Upper lobe of right lung (tissue), 1 donor: Measurements from ENCODE around the gene CCNA2. TPM values are rescaled to one million over a fixed set of nuclear protein-coding genes. Genes with fewer than 3 reads are reported as not detected.

Experiments
- ATAC-seq: fragments of 200-7000 bp; cut with Tn5 transposase; one replicate; pipeline ENCODE4 v1.9.1; 2020; ENCODE audit warnings: mild to moderate bottlenecking, moderate library complexity
- DNase-seq: peaks from one replicate; pipeline ENCODE4 v3.0.0-alpha.2; 2020
- H3K27ac ChIP-seq: fragments of 200-600 bp; one replicate; pipeline ENCODE4 v1.8.0; 2022
- H3K27me3 ChIP-seq: fragments of 200-600 bp; one replicate; pipeline ENCODE4 v1.8.0; 2022; ENCODE audit warnings: mild to moderate bottlenecking
- H3K36me3 ChIP-seq: fragments of 200-600 bp; one replicate; pipeline ENCODE4 v1.8.0; 2022
- H3K4me1 ChIP-seq: fragments of 200-600 bp; one replicate; pipeline ENCODE4 v1.8.0; 2022
- H3K4me3 ChIP-seq: fragments of 200-600 bp; one replicate; pipeline ENCODE4 v1.8.0; 2022; ENCODE audit warnings: mild to moderate bottlenecking
- H3K9me3 ChIP-seq: fragments of 200-600 bp; one replicate; pipeline ENCODE4 v1.8.0; 2022
- intact Hi-C: fragments of 100-400 bp; cut with DNase I; formaldehyde crosslinking; loops from one replicate; pipeline ENCODE4 v1.11.0; 2022
- total RNA-seq: library from RNA; stranded (reverse); fragmentation: NEBNext Ultra II Directional; extraction: Animal tissue kit (Norgen Biotek cat#: 25700); gene quantifications from one replicate; pipeline ENCODE4 v1.2.1, GENCODE V29; 2021
- TF ChIP-seq, protein P1 (sequence below): fragments of 200-600 bp; IDR thresholded peaks from one replicate; pipeline ENCODE4 v1.8.0; 2022; ENCODE audit warnings: antibody characterized with exemption
- donor health status: DM: no; HTN: yes; CAD: no; lungs with severe emphysema.

The CCNA2 gene
- total RNA-seq, 1 donor from 2014 or later: 1.2 TPM

DNA sequence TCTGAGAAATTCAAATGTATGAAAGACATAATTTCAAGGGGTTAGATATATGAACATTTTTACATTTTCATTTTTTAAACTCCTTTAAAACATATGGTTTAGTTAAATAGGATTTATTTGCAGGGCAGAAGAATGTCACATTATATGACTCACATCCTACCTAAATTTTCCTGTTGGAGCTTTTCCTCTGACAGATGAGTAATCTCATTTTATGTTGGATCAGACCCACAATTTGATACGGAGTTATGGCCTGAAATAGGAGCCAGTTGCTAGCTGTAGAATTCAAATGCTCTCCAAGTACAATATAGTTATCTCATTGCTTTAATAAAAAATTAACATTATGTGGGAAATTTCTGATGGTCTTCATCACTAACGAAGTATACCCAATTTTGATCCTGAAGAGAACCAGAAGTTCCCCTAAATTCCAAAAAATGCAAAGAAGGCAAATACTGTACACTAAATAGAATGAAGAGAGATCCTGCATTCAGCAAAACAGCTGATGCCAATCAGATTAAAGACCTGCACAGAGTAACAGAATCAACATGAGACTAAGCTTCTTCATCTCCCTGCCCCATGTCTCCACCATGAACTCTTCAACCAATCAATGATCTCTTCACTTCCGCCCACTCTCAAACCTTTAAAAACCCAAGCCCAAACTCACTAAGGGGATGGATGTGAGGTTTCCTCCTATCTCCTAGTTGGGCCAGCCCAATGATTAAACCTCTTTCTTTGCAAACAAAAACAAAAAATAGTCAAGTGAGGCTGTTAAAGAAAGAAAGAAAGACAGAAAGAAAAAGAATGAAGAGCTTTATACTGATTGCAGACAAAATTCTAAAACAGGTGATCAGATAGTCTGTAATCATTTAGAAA is 33.5 kb downstream of the CCNA2 start:
- ATAC-seq: no peak
- Histone ChIP-seq H3K27ac (no peak overlapping the region), H3K9me3 (no peaks in the 10 kb centered on the region), H3K4me1 (no peaks in the 10 kb centered on the region), H3K27me3 (peaks cover 4% of the 10 kb centered on the region), H3K4me3 (no peak overlapping the region), H3K36me3 (no peaks in the 10 kb centered on the region)
- DNase-seq: no peak
- TF ChIP-seq, protein P1, sequence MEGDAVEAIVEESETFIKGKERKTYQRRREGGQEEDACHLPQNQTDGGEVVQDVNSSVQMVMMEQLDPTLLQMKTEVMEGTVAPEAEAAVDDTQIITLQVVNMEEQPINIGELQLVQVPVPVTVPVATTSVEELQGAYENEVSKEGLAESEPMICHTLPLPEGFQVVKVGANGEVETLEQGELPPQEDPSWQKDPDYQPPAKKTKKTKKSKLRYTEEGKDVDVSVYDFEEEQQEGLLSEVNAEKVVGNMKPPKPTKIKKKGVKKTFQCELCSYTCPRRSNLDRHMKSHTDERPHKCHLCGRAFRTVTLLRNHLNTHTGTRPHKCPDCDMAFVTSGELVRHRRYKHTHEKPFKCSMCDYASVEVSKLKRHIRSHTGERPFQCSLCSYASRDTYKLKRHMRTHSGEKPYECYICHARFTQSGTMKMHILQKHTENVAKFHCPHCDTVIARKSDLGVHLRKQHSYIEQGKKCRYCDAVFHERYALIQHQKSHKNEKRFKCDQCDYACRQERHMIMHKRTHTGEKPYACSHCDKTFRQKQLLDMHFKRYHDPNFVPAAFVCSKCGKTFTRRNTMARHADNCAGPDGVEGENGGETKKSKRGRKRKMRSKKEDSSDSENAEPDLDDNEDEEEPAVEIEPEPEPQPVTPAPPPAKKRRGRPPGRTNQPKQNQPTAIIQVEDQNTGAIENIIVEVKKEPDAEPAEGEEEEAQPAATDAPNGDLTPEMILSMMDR: no peak
- intact Hi-C loops: no loop called here

DNA sequence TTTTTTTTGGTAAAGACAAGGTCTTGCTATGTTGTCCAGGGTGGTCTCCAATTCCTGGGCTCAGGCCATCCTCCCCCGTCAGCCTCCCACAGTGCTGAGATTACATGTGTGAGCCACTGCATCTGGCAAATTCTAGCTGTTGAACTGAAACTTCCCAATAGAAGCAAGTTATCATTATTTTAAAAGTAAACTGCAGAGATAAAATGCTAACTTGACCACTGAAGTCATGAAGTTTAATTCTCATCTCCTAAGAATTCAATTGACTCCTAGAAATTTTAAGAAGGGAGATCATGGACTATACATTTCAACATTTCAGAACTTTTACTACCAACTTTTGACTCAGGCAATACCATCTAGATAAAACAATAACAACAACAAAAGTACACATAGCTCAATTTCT is 34.2 kb downstream of the CCNA2 start:
- DNase-seq (no peak), ATAC-seq (no peak)
- H3K27ac ChIP-seq: no peak overlapping the region
- no peaks in the 10 kb centered on the region for H3K4me1 ChIP-seq
- no peaks in the 10 kb centered on the region for H3K9me3 ChIP-seq
- H3K27me3 ChIP-seq: peaks cover 4% of the 10 kb centered on the region
- intact Hi-C loops: no loop called here
- H3K4me3 ChIP-seq: no peak overlapping the region
- H3K36me3 ChIP-seq: no peaks in the 10 kb centered on the region
- TF ChIP-seq, protein P1: no peak

DNA sequence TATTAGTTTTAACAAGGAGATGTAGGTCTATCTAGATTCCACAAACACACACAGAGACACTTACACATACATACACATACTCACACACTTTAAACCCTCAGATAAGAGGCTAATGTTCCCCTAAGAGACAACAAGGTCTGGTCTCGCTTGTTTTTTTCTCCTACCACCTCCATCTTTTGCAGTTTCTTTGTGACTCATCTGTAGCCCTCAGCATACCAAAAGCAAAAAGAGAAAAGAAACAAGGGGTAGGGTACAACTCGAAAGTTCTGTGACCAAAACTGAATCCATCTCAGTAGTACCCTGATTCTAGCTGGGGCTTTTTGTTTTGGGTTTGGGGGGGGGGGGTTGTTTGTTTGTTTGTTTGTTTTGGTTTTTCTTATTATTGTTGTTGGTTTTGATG is 34.8 kb downstream of the CCNA2 start:
- no peak overlapping the region for H3K27ac ChIP-seq
- peaks cover 4% of the 10 kb centered on the region for H3K27me3 ChIP-seq
- intact Hi-C loops: no loop called here
- no peaks in the 10 kb centered on the region for H3K36me3 ChIP-seq
- DNase-seq: no peak
- H3K9me3 ChIP-seq: no peaks in the 10 kb centered on the region
- H3K4me3 ChIP-seq: no peak overlapping the region
- ATAC-seq: no peak
- TF ChIP-seq, protein P1: no peak
- H3K4me1 ChIP-seq: no peaks in the 10 kb centered on the region

GRCh38 chr4:121786221-121786620 is 37.5 kb downstream of the CCNA2 start:
- no peaks in the 10 kb centered on the region for H3K36me3 ChIP-seq
- intact Hi-C loops: no loop called here
- H3K27me3 ChIP-seq: peaks cover 4% of the 10 kb centered on the region
- TF ChIP-seq, protein P1: no peak
- H3K27ac ChIP-seq: no peak overlapping the region
- no peak for ATAC-seq
- no peak overlapping the region for H3K4me3 ChIP-seq
- H3K9me3 ChIP-seq: no peaks in the 10 kb centered on the region
- H3K4me1 ChIP-seq: no peaks in the 10 kb centered on the region
- DNase-seq: no peak

- Histone ChIP-seq H3K4me1 (no peaks in the 10 kb centered on the region), H3K27ac (no peak overlapping the region), H3K27me3 (peaks cover 4% of the 10 kb centered on the region), H3K9me3 (no peaks in the 10 kb centered on the region), H3K36me3 (no peaks in the 10 kb centered on the region), H3K4me3 (no peak overlapping the region)
- no peak for ATAC-seq
- TF ChIP-seq, protein P1: no peak
- no peak for DNase-seq
- intact Hi-C loops: no loop called here
Measured at GRCh38 chr4:121785479-121785878, 38.2 kb downstream of the CCNA2 start.
